ENCODE measurements around the gene ERBB3. TPM values are rescaled to one million over a fixed set of nuclear protein-coding genes. Genes with fewer than 3 reads are reported as not detected.

The ERBB3 gene
- total RNA-seq, 1 donor from 2014 or later: 0.26 TPM

GRCh38 chr12:56129942-56130495, 50.1 kb downstream of the ERBB3 start:
- no peak for DNase-seq (ENCODE audit: low read depth in 2 of 2)

- DNase-seq (ENCODE audit: low read depth in 2 of 2): no peak
These were observed 50.9 kb downstream of the ERBB3 start for GRCh38 chr12:56130876-56131275.

- no peak for DNase-seq (ENCODE audit: low read depth in 2 of 2)
These were observed 54.9 kb downstream of the ERBB3 start for GRCh38 chr12:56134897-56135296.

DNA sequence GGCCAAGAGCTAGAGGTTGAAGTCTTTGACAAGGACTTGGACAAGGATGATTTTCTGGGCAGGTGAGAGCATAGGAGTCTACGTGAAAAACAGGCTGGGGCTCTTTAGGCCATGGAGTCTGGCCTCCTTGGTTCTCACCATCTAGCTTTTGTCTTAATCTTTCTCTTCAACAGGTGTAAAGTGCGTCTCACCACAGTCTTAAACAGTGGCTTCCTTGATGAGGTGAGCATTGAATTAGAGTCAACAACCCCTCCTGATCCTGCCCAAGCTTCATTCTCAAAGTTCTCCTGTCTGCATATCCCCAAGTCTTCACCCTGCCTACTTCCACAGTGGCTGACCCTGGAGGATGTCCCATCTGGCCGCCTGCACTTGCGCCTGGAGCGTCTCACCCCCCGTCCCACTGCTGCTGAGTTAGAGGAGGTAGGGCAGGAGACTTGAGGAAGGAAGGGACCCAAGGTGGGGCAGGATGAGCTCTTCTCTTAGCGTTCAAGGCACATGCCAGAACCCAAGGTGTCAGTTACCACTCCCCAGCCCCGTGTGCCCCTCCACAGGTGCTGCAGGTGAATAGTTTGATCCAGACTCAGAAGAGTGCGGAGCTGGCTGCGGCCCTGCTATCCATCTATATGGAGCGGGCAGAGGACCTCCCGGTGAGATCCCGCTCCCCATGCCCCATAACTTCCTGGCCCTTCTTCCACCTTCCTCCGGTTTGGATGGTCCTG, 58.0 kb downstream of the ERBB3 start:
- DNase-seq (ENCODE audit: low read depth in 2 of 2): no peak

DNA sequence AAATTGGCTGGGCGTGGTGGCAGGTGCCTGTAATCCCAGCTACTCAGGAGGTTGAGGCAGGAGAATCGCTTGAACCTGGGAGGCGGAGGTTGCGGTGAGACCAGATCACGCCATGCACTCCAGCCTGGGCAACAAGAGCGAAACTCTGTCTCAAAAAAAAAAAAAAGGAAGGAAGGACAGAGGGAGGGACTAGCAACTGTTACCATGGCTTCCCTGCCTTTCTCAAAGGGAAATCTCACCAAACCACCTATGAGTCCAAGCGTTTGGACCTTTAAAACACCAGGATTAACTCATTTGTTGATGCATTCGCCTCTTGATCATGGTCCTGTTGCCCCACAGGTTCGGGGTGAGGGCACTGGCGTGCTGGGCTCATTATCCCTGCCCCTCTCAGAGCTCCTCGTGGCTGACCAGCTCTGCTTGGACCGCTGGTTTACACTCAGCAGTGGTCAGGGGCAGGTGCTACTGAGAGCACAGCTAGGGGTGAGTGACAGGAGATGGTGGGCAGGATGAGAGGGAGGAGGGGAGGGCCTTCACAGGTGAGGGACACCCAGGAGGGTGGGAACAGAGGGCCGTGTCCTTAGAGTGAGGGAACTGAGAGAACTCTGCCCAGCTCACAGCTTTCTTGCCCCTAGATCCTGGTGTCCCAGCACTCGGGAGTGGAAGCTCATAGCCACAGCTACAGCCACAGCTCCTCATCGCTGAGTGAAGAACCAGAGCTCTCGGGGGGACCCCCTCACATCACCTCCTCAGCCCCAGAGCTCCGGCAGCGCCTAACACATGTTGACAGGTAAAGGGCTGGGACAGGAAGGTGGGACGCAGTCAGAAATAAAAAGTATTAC, 62.2 kb downstream of the ERBB3 start:
- no peak for DNase-seq (ENCODE audit: low read depth in 2 of 2)

DNA sequence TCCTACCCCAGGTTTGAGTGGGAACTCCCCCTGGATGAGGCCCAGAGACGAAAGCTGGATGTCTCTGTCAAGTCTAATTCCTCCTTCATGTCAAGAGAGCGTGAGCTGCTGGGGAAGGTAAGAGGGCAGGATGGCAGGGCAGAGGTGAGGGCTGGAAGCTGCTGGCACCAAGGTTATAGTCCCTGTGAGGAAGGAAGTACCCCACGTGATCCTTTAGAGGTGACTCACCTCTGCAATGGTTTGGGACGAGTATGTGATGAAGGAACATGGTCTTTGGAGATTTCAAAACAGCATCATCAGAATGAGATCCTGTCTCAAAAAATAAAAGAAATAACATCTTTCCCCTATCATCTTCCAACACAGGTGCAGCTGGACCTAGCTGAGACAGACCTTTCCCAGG, 63.3 kb downstream of the ERBB3 start:
- DNase-seq (ENCODE audit: low read depth in 2 of 2): no peak

DNA sequence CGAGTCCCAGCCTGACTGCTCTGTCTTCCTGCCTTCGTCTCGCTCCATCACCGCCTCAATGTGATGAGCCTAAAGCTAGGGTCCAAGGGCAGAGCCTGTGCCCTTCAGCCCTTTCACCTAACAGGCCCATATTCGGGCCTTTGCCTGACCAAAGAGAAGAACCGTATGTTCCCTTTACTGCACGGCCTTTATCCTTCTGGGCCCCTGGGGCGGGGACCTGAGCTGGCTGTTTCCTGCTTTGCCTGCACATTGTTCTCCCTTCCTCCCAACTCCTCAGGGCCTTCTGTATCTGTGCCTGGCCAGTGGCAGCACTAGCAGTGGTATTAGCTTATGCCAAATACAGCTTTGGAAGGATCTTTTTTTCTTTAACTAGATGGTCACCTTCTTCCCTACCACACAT, 63.9 kb downstream of the ERBB3 start:
- peak in 1 of 2 donors; percentile 79 for DNase-seq (ENCODE audit: low read depth in 2 of 2)

DNA sequence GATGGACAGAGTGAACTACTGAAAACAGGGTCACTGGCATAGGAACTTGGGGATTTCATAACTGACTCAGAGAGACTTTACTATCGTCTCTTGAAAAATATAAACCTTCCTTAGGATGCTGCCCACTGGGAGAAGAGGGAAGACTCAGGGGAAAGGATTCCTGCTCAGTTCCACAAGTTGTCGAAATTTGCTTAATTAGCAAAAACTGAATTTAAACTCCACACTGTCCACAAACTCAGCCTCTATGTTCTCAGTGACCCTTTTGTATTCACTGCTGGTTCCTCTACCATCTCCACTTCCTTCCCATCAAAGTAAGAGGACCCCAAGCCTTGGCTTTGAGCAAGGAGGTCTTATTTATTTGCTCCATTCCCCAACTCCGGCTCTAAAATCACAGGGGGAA, 65.3 kb downstream of the ERBB3 start:
- DNase-seq (ENCODE audit: low read depth in 2 of 2): no peak

DNA sequence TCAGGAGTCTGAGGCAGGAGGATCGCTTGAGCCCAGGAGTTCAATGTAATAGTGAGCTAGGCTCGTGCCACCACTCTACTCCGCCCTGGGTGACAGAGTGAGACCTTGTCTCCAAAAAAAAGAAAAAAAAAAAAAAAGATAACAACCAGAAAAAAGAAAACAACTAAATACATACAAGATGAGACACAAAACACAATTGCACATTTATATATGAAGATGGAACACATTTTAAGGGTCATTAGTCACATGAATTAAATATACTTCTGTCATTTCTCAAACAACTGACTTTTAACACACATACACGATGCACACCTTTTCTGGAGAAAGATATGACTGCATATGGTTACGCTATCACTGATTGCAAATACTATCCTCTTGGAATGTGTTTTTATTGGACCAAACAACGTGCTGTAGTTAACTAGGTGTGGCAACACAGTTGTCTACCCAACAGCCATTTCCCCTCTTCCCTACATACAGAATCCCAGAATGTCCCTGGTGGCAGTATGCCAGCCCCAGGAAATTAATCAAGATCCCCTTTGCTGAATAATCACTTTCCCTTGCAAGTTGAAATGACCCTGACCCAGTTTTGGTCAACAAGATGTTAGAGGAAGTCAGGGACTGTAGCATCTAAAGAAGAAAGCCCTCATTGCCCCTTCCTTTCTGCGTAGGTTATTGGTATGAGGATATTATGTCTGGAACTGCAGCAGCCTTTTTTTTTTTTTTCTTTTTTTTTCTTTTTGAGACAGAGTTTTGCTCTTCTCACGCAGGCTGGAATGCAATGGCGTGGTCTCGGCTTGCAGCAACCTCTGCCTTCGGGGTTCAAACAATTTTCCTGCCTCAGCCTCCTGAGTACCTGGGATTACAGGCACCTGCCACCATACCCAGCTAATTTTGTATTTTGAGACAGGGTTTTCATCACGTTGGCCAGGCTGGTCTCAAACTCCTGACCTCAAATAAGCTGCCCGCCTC, 66.8 kb downstream of the ERBB3 start:
- DNase-seq (ENCODE audit: low read depth in 2 of 2): peak; percentile 86 to 92

GRCh38 chr12:56150563-56150962, 70.6 kb downstream of the ERBB3 start:
- DNase-seq (ENCODE audit: low read depth in 2 of 2): peak in 1 of 2 donors; percentile 41

DNA sequence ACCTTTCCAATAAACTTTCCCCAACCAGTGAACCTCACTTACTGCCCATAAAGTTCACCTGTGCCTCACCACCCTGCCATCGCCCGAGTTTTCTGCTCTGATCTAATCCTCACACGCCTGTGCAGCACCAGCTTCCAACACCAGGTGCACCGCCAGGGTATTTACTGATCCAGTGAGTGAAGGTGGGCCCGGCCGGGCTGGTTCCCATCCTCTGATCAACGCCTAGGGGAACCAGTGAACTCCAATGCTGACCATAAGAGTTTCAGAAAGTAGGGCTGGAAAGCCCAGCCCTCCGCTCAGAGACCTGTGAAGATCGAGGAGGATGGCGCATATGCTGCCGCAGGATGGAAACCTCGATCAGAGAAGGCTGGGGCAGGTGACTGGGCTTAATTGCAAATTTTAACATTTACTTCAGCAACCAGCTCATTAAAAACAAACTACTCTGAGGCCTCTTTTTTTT, 71.7 kb downstream of the ERBB3 start:
- DNase-seq (ENCODE audit: low read depth in 2 of 2): peak in 1 of 2 donors; percentile 34

DNA sequence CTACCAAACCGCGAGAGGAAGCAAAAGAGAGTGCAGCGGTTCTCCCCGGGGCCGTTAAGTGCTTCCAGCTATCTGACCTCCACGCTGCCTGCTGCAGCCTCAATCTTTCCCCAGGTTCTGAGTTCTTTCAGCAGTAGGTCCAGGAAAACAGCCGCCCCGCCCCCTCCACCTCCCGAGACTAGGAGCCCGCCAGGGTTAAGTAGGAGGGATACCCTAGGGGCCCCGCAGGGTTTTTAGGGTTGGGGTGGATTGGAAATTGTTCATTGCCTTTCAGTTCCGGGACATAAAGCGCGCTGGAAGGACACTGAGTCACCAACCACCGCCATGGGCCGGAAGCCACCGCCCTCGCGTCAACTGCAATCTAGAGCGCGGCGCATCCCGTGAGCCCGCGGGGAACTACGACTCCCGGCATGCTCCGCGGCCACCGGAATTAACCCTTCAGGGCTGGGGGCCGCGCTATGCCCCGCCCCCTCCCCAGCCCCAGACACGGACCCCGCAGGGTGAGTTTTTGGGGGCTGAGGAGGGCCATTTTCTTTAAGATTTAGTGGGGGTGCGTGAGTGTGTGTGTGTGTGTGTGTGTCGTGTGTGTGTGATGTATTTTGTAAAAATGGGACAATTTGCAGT, 72.3 kb downstream of the ERBB3 start, which contains the start of gene MYL6B:
MYL6B (plus strand) TSS at position 456 of the 624 bp plus-strand sequence. CDS start 1,332 bp downstream, outside the sequence.
- peak; percentile 78 to 93 for DNase-seq (ENCODE audit: low read depth in 2 of 2)

Other genes starting within 250 kb of the ERBB3 start
- 0.51 and 0.63 TPM in 2 replicates for gene MMP19, start 237.2 kb upstream of the ERBB3 start, total RNA-seq
- gene PYM1, start 152.3 kb upstream of the ERBB3 start, total RNA-seq: 21.1 and 25.5 TPM in 2 replicates
- gene DGKA, start 149.0 kb upstream of the ERBB3 start, total RNA-seq: 18.0 and 18.9 TPM in 2 replicates
- gene PMEL, start 114.1 kb upstream of the ERBB3 start, total RNA-seq: 0.51 and 0.63 TPM in 2 replicates
- gene CDK2, start 113.3 kb upstream of the ERBB3 start, total RNA-seq: 24.0 and 26.3 TPM in 2 replicates
- gene RAB5B, start 106.1 kb upstream of the ERBB3 start, total RNA-seq: 37.2 and 46.9 TPM in 2 replicates
- gene SUOX, start 82.9 kb upstream of the ERBB3 start, total RNA-seq: 9.0 and 11.1 TPM in 2 replicates
- gene IKZF4, start 59.1 kb upstream of the ERBB3 start, total RNA-seq: 0.13 and 0.38 TPM in 2 replicates
- 90.9 and 107 TPM in 2 replicates for gene RPS26, start 38.2 kb upstream of the ERBB3 start, total RNA-seq
- gene PA2G4, start 24.4 kb downstream of the ERBB3 start, total RNA-seq: 91.8 and 130 TPM in 2 replicates
- gene RPL41, start 36.5 kb downstream of the ERBB3 start, total RNA-seq: 2,319 and 2,425 TPM in 2 replicates
- 2.7 and 3.3 TPM in 2 replicates for gene ZC3H10, start 38.1 kb downstream of the ERBB3 start, total RNA-seq
- 320 and 356 TPM in 2 replicates for gene ESYT1, start 48.1 kb downstream of the ERBB3 start, total RNA-seq
- 60.3 and 87.9 TPM in 2 replicates for gene MYL6B, start 72.4 kb downstream of the ERBB3 start, total RNA-seq
- 2,234 and 2,594 TPM in 2 replicates for gene MYL6, start 78.2 kb downstream of the ERBB3 start, total RNA-seq
- 32.6 and 43.2 TPM in 2 replicates for gene SMARCC2, start 109.3 kb downstream of the ERBB3 start, total RNA-seq
- gene RNF41, start 141.8 kb downstream of the ERBB3 start, total RNA-seq: 61.4 and 90.8 TPM in 2 replicates
- gene NABP2, start 144.2 kb downstream of the ERBB3 start, total RNA-seq: 21.6 and 22.5 TPM in 2 replicates
- gene SLC39A5, start 149.9 kb downstream of the ERBB3 start, total RNA-seq: not detected in 2 replicates
- 10.1 and 17.1 TPM in 2 replicates for gene ANKRD52, start 178.2 kb downstream of the ERBB3 start, total RNA-seq
- 6.0 and 10.0 TPM in 2 replicates for gene COQ10A, start 186.8 kb downstream of the ERBB3 start, total RNA-seq
- gene CS, start 220.2 kb downstream of the ERBB3 start, total RNA-seq: 119 and 132 TPM in 2 replicates
- 61.0 and 73.5 TPM in 2 replicates for gene CNPY2, start 235.8 kb downstream of the ERBB3 start, total RNA-seq

Data from dermis microvascular lymphatic vessel endothelial cell (primary cell).